ENCODE measurements around the gene KCNA2.

The KCNA2 gene

GRCh38 chr1:110601332-110601731, 4.8 kb downstream of the KCNA2 start:
- DNase-seq: no peak

GRCh38 chr1:110600716-110601115, 5.4 kb downstream of the KCNA2 start:
- no peak for DNase-seq

GRCh38 chr1:110597966-110598365, 8.2 kb downstream of the KCNA2 start:
- no peak for DNase-seq

GRCh38 chr1:110596312-110596711, 9.8 kb downstream of the KCNA2 start:
- no peak for DNase-seq

GRCh38 chr1:110595353-110595710, 10.8 kb downstream of the KCNA2 start:
- no peak for DNase-seq

- no peak for DNase-seq
Observed at GRCh38 chr1:110594456-110595352, 11.5 kb downstream of the KCNA2 start.

GRCh38 chr1:110593902-110594301, 12.3 kb downstream of the KCNA2 start:
- no peak for DNase-seq

- no peak for DNase-seq
Observed at GRCh38 chr1:110591956-110592355, 14.2 kb downstream of the KCNA2 start.

GRCh38 chr1:110588991-110589390, 17.2 kb downstream of the KCNA2 start:
- no peak for DNase-seq

GRCh38 chr1:110588486-110588885, 17.7 kb downstream of the KCNA2 start:
- DNase-seq: no peak

- no peak for DNase-seq
Observed at GRCh38 chr1:110587906-110588305, 18.3 kb downstream of the KCNA2 start.

- DNase-seq: no peak
Observed at GRCh38 chr1:110585481-110585880, 20.7 kb downstream of the KCNA2 start.

- DNase-seq: no peak
Observed at GRCh38 chr1:110584045-110584444, 22.1 kb downstream of the KCNA2 start.

- no peak for DNase-seq
Observed at GRCh38 chr1:110583505-110583904, 22.7 kb downstream of the KCNA2 start.

GRCh38 chr1:110582378-110582777, 23.8 kb downstream of the KCNA2 start:
- no peak for DNase-seq

- no peak for DNase-seq
Observed at GRCh38 chr1:110581682-110582145, 24.4 kb downstream of the KCNA2 start.

- no peak for DNase-seq
Observed at GRCh38 chr1:110580244-110580643, 25.9 kb downstream of the KCNA2 start.

- no peak for DNase-seq
Observed at GRCh38 chr1:110579460-110579859, 26.7 kb downstream of the KCNA2 start.

- no peak for DNase-seq
Observed at GRCh38 chr1:110576441-110576840, 29.7 kb downstream of the KCNA2 start.

- DNase-seq: no peak
Observed at GRCh38 chr1:110573314-110573713, 32.8 kb downstream of the KCNA2 start.

GRCh38 chr1:110572751-110573150, 33.4 kb downstream of the KCNA2 start:
- no peak for DNase-seq

- DNase-seq: no peak
Observed at GRCh38 chr1:110570901-110571300, 35.3 kb downstream of the KCNA2 start.

GRCh38 chr1:110570307-110570706, 35.9 kb downstream of the KCNA2 start:
- DNase-seq: no peak

- no peak for DNase-seq
Observed at GRCh38 chr1:110566836-110567235, 39.3 kb downstream of the KCNA2 start.

GRCh38 chr1:110565565-110565964, 40.6 kb downstream of the KCNA2 start:
- no peak for DNase-seq

Data from NCI-H345 (cell line).